NCI-H526 (cell line): ENCODE data around the gene RBBP8.
"Not testable (repeated sequence)": the region's sequence is repeated elsewhere in the genome, so short reads cannot be mapped to it uniquely, and the experiment has no call there.

Experiments used
- DNase-seq, 2 experiments: peaks; one replicate each; lab custom pipeline; 2025; lab: John Stamatoyannopoulos, UW

The RBBP8 gene

GRCh38 chr18:22933206-22933965, at the start of gene RBBP8:
Gene RBBP8 (plus strand): TSS chr18:22933328. CDS start chr18:22936852, 3,524 bp downstream.
- peak; percentile 66 to 91 for DNase-seq

- no peak for DNase-seq
These were observed 49.3 kb upstream of the RBBP8 start for GRCh38 chr18:22883827-22884226.

- DNase-seq, result not testable (repeated sequence)
These were observed 47.4 kb upstream of the RBBP8 start for GRCh38 chr18:22885694-22886093.

- no peak for DNase-seq
These were observed 33.7 kb upstream of the RBBP8 start for GRCh38 chr18:22899421-22899820.

GRCh38 chr18:22900558-22901238, 32.4 kb upstream of the RBBP8 start:
- no peak for DNase-seq

- no peak for DNase-seq
These were observed 31.0 kb upstream of the RBBP8 start for GRCh38 chr18:22902093-22902492.

- not testable (repeated sequence) for DNase-seq
These were observed 29.9 kb upstream of the RBBP8 start for GRCh38 chr18:22903248-22903647.

- DNase-seq, result no peak
These were observed 21.0 kb upstream of the RBBP8 start for GRCh38 chr18:22912149-22912548.

GRCh38 chr18:22912835-22913234, 20.3 kb upstream of the RBBP8 start:
- no peak for DNase-seq

- peak; percentile 90 to 95 for DNase-seq
These were observed 19.3 kb upstream of the RBBP8 start for GRCh38 chr18:22913861-22914260.

GRCh38 chr18:22914633-22915032, 18.5 kb upstream of the RBBP8 start:
- DNase-seq, result peak in 1 of 2 experiments; percentile 22

- DNase-seq, result no peak
These were observed 17.8 kb upstream of the RBBP8 start for GRCh38 chr18:22915337-22915736.

GRCh38 chr18:22921772-22922171, 11.4 kb upstream of the RBBP8 start:
- DNase-seq, result no peak

- DNase-seq, result no peak
These were observed 8.5 kb upstream of the RBBP8 start for GRCh38 chr18:22924589-22924988.

GRCh38 chr18:22926454-22926853, 6.7 kb upstream of the RBBP8 start:
- no peak for DNase-seq

- DNase-seq, result no peak
These were observed 4.8 kb upstream of the RBBP8 start for GRCh38 chr18:22928339-22928738.

- DNase-seq, result peak; percentile 23 to 75
These were observed 2.9 kb upstream of the RBBP8 start for GRCh38 chr18:22930089-22930713.

GRCh38 chr18:22932885-22933205, 283 bp upstream of the RBBP8 start:
- no peak for DNase-seq

GRCh38 chr18:22933966-22934423, 867 bp downstream of the RBBP8 start:
- no peak for DNase-seq

- no peak for DNase-seq
These were observed 1.7 kb downstream of the RBBP8 start for GRCh38 chr18:22934789-22935188.

GRCh38 chr18:22935431-22935830, 2.3 kb downstream of the RBBP8 start:
- DNase-seq, result no peak

GRCh38 chr18:22936515-22936914, 3.4 kb downstream of the RBBP8 start:
- no peak for DNase-seq

GRCh38 chr18:22939649-22940048, 6.5 kb downstream of the RBBP8 start:
- no peak for DNase-seq
